Lung (tissue), 12 donors: ENCODE data around the gene OR5K1. TPM values are rescaled to one million over a fixed set of nuclear protein-coding genes. Genes with fewer than 3 reads are reported as not detected.

Source experiments
- ATAC-seq: fragments of 200-7000 bp; cut with Tn5 transposase; one replicate; pipeline ENCODE4 v1.9.1; 2020; ENCODE audit warnings: moderate number of reproducible peaks; ENCODE audit not compliant: insufficient read depth, low FRiP score
- DNase-seq, 3 donors: peaks; one replicate each; pipeline ENCODE4 v3.0.0-alpha.2; 2013 to 2017
- H3K27ac ChIP-seq, 2 donors: one replicate each; pipeline ENCODE4 v1.5.1; 2013; ENCODE audit warnings: mild to moderate bottlenecking in 2 of 2, moderate library complexity in 2 of 2, control low read depth in 1 of 2, inconsistent platforms in 1 of 2, low read depth in 1 of 2, low read length in 1 of 2
- H3K27me3 ChIP-seq, 3 donors: one replicate each; pipeline ENCODE4 v1.5.1; 2013; ENCODE audit warnings: low read length in 2 of 3; ENCODE audit not compliant: control insufficient read depth in 3 of 3, insufficient read depth in 3 of 3
- H3K36me3 ChIP-seq, 4 donors: one replicate each; pipeline ENCODE4 v1.5.1; 2013; ENCODE audit warnings: low read length in 4 of 4, mild to moderate bottlenecking in 1 of 4, moderate library complexity in 1 of 4; ENCODE audit not compliant: control insufficient read depth in 4 of 4, insufficient read depth in 4 of 4
- H3K4me1 ChIP-seq, 5 donors: one replicate each; pipeline ENCODE4 v1.5.1; 2013; ENCODE audit warnings: low read length in 5 of 5, mild to moderate bottlenecking in 2 of 5, moderate library complexity in 1 of 5; ENCODE audit not compliant: control insufficient read depth in 5 of 5, insufficient read depth in 5 of 5
- H3K4me3 ChIP-seq: one replicate; pipeline ENCODE4 v1.5.1; 2013; ENCODE audit warnings: mild to moderate bottlenecking, control low read depth, moderate library complexity
- H3K9ac ChIP-seq, 2 donors: one replicate each; pipeline ENCODE4 v1.5.1; 2013; ENCODE audit warnings: low read length in 2 of 2, control low read depth in 1 of 2; ENCODE audit not compliant: insufficient read depth in 1 of 2
- H3K9me3 ChIP-seq, 4 donors: one replicate each; pipeline ENCODE4 v1.5.1; 2013; ENCODE audit warnings: low read length in 3 of 4, mild to moderate bottlenecking in 1 of 4, moderate library complexity in 1 of 4; ENCODE audit not compliant: control insufficient read depth in 4 of 4, insufficient read depth in 3 of 4
- WGBS, 2 donors: extraction: QIAGEN DNeasy Blood & Tissue Kit; methylation state at CpG; one replicate each; pipeline ENCODE4 v1.1.7; 2013; 5-methylcytosine and 5-hydroxymethylcytosine counted together
- polyA plus RNA-seq, 2 donors: library from polyadenylated mRNA; stranded (reverse); fragments of 200-250 nt; gene quantifications; one replicate each; pipeline ENCODE4 v1.2.1, GENCODE V29; 2013
- total RNA-seq, 2 donors: library from RNA; depleted of rRNA in 1 of 2; stranded (reverse); fragments of >200 nt in 1 of 2; gene quantifications; one replicate each; pipeline ENCODE4 v1.2.1, GENCODE V29; 2014 to 2021
- TF ChIP-seq, protein P1 (sequence below): IDR thresholded peaks from 2 replicates; pipeline ENCODE4 v1.5.1; 2012; ENCODE audit warnings: mild to moderate bottlenecking; ENCODE audit errors: control extremely low read depth, extremely low read depth
- donor health status: control.
- donor health status: control.
- donor health status: Bipolar disorder and iron deficiency.
- donor health status: healthy.
- donor health status: DM: yes; HTN: yes; CAD: no.

The OR5K1 gene
- total and polyA plus RNA-seq, 4 donors: not detected

DNA sequence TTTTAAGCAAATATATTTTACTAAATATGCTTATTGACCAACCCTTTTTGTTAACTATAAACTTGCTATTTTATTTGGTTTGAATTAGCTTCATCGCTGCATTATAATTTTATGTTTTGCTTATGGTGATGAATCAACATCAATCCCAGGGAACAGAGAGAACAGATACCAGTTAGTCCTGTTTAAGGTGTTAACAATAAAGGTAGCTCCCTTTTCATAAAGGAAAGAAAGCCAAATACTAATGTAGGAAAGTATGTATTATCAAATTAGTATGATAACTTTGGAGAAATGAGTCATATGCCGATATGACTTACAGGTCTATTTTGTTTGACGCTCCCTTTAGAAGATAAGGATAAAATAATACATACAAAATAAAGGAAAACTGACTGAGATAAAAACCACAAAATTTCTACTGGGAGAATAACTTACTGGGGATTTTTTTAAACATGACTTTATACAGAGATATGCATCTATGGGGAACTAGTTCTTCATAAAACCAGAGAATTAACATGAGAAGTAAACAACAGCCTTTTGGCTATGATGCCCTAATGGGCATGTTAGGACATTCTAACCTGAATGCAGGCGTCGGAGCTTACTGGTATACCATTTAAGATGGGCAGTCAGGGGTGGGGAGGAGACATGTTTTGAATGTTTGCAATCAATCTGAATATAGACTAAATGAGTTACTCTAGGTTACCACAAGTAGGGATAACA is 39.0 kb downstream of the OR5K1 start:
- Histone ChIP-seq H3K27ac (no peak overlapping the region), H3K4me1 (no peaks in the 10 kb centered on the region), H3K27me3 (no peaks in the 10 kb centered on the region), H3K9ac (no peak overlapping the region), H3K4me3 (no peak overlapping the region), H3K36me3 (no peaks in the 10 kb centered on the region), H3K9me3 (peaks cover 0 to 2% (median 0%) of the 10 kb centered on the region in 4 donors)
- WGBS, 2 donors: 97 to 98% methylated on average over 5 of the region's 5 CpGs
- no peak for ATAC-seq
- no peak for DNase-seq
- TF ChIP-seq, protein P1, sequence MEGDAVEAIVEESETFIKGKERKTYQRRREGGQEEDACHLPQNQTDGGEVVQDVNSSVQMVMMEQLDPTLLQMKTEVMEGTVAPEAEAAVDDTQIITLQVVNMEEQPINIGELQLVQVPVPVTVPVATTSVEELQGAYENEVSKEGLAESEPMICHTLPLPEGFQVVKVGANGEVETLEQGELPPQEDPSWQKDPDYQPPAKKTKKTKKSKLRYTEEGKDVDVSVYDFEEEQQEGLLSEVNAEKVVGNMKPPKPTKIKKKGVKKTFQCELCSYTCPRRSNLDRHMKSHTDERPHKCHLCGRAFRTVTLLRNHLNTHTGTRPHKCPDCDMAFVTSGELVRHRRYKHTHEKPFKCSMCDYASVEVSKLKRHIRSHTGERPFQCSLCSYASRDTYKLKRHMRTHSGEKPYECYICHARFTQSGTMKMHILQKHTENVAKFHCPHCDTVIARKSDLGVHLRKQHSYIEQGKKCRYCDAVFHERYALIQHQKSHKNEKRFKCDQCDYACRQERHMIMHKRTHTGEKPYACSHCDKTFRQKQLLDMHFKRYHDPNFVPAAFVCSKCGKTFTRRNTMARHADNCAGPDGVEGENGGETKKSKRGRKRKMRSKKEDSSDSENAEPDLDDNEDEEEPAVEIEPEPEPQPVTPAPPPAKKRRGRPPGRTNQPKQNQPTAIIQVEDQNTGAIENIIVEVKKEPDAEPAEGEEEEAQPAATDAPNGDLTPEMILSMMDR: no peak

DNA sequence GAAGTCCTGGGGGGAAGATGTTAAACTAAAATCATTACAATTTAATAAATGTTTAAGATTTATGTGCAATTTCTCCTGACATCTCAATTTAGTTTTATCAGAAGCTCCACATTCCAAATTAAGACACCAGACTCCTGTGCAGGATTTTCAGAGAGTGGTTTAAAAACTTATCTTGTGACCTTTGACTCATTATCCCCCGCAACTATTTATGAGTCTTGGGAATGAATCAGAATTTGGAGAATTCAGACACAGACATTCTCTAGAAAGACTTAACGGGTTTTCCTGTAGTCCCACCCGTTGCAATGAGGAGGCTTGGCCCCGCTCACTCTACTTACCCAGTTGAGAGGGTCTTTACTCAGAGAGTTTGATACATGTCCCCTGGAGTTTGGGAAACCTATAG is 41.5 kb downstream of the OR5K1 start:
- no peak overlapping the region for H3K9ac ChIP-seq
- no peak overlapping the region for H3K27ac ChIP-seq
- H3K4me3 ChIP-seq: no peak overlapping the region
- DNase-seq (no peak), ATAC-seq (no peak)
- TF ChIP-seq, protein P1: no peak
- peaks cover 0 to 4% (median 2%) of the 10 kb centered on the region in 4 donors for H3K36me3 ChIP-seq
- H3K27me3 ChIP-seq: no peaks in the 10 kb centered on the region
- no peaks in the 10 kb centered on the region for H3K4me1 ChIP-seq
- WGBS, 2 donors: 79 to 94% methylated on average over 4 of the region's 4 CpGs
- peaks cover 0 to 2% (median 0%) of the 10 kb centered on the region in 4 donors for H3K9me3 ChIP-seq

DNA sequence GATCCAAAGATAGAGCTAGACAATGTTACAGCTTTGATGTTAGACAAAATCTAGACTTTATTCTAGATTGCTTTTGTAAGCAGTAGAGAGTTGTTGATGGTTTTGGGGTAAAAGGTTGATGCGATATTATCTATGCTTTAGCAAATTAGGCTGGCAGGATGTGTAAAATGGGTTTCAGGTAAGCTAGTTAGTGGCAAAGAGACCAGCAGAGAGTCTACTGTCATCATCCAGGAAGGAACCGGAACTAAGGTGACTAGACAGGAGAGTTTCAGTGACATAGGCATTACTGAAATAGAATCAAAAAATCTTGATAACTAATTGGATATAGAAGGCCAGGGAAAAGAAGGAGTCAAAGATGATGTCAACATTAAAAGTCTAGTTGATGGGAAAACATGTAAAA is 45.6 kb downstream of the OR5K1 start:
- H3K9ac ChIP-seq: no peak overlapping the region
- TF ChIP-seq, protein P1: no peak
- WGBS, 2 donors: 98 to 99% methylated on average over 2 of the region's 2 CpGs
- DNase-seq: no peak
- ATAC-seq: no peak
- no peaks in the 10 kb centered on the region for H3K4me1 ChIP-seq
- H3K9me3 ChIP-seq: no peaks in the 10 kb centered on the region
- H3K27ac ChIP-seq: no peak overlapping the region
- H3K27me3 ChIP-seq: no peaks in the 10 kb centered on the region
- H3K36me3 ChIP-seq: peaks cover 0 to 8% (median 6%) of the 10 kb centered on the region in 4 donors
- no peak overlapping the region for H3K4me3 ChIP-seq

DNA sequence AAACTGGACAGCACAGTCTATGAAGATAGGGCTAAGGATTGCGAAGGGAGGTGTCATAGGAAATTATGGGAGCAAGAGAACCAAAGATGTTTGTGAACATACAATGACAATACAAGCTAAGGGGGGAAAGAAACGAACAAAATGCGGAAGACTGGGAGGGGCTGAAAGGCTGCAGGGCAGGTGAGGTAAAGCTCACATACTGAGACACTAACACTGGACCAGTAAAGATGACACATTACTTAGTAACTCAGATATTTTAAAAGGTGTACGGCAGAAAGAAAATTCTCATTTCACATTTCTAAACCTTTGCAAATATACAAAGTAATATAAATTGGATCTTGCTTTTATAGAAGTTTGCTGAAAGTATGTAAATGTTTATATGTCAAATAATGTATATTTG is 49.6 kb downstream of the OR5K1 start:
- ATAC-seq (no peak), DNase-seq (no peak)
- TF ChIP-seq, protein P1: no peak
- WGBS, 2 donors: 93 to 97% methylated on average over 4 of the region's 4 CpGs
- Histone ChIP-seq H3K4me1 (no peaks in the 10 kb centered on the region), H3K27ac (no peak overlapping the region), H3K27me3 (no peaks in the 10 kb centered on the region), H3K9ac (no peak overlapping the region), H3K9me3 (peaks cover 0 to 1% (median 0%) of the 10 kb centered on the region in 4 donors), H3K36me3 (peaks cover 0 to 17% (median 12%) of the 10 kb centered on the region in 4 donors), H3K4me3 (no peak overlapping the region)
